Transverse colon (tissue), 4 donors: ENCODE data around the gene MAPK8IP3. TPM values are rescaled to one million over a fixed set of nuclear protein-coding genes. Genes with fewer than 3 reads are reported as not detected.

Experiments used
- DNase-seq: peaks from one replicate; pipeline ENCODE4 v3.0.0-alpha.2; 2019
- H3K27ac ChIP-seq, 4 donors: fragments of 200-600 bp; sonication (generic); 2 replicates each; pipeline ENCODE4 v1.5.1; 2016 to 2018; ENCODE audit warnings: inconsistent platforms in 4 of 4
- H3K27me3 ChIP-seq: fragments of 200-600 bp; sonication (generic); 2 replicates; pipeline ENCODE4 v1.5.1; 2017; ENCODE audit warnings: inconsistent platforms
- H3K36me3 ChIP-seq, 4 donors: fragments of 200-600 bp; sonication (generic); 2 replicates each; pipeline ENCODE4 v1.5.1; 2017 to 2019; ENCODE audit warnings: inconsistent platforms in 4 of 4
- H3K4me1 ChIP-seq, 4 donors: fragments of 200-600 bp; sonication (generic); 2 replicates each; pipeline ENCODE4 v1.5.1; 2017 to 2020; ENCODE audit warnings: inconsistent platforms in 4 of 4
- H3K4me3 ChIP-seq, 4 donors: fragments of 200-600 bp; sonication (generic); 1 replicate in 1 of 4; 2 replicates in 3 of 4; pipeline versions ENCODE4 v1.5.1 to v1.6.1; 2017 to 2019; ENCODE audit warnings: inconsistent platforms in 4 of 4
- H3K9me3 ChIP-seq, 2 donors: fragments of 200-600 bp; sonication (generic); 2 replicates each; pipeline ENCODE4 v1.5.1; 2017 to 2019; ENCODE audit warnings: inconsistent platforms in 2 of 2
- CTCF ChIP-seq, 5 experiments: fragments of 200-600 bp in 3 of 5; fragments of 450-650 bp in 2 of 5; sonication (generic) in 3 of 5; IDR thresholded peaks; 1 replicate in 2 of 5; 2 replicates in 3 of 5; pipeline ENCODE4 v1.5.1; 2016 to 2017; ENCODE audit warnings: antibody characterized with exemption in 5 of 5, inconsistent platforms in 3 of 5, mild to moderate bottlenecking in 2 of 5, moderate library complexity in 1 of 5
- EP300 ChIP-seq: sonication (generic); formaldehyde crosslinking; IDR thresholded peaks from one replicate; pipeline ENCODE4 v1.6.1; 2017; ENCODE audit warnings: antibody characterized with exemption, low read depth
- POLR2A ChIP-seq: fragments of 450-650 bp; IDR thresholded peaks from one replicate; pipeline ENCODE4 v1.6.1; 2016; ENCODE audit warnings: antibody characterized with exemption, mild to moderate bottlenecking, moderate library complexity
- POLR2AphosphoS5 ChIP-seq, 3 donors: sonication (generic); formaldehyde crosslinking; IDR thresholded peaks; one replicate each; pipeline ENCODE4 v1.6.1; 2016; ENCODE audit warnings: antibody characterized with exemption in 3 of 3
- WGBS, 2 donors: methylation state at CpG; one replicate each; pipeline ENCODE4 v1.1.5; 2018; ENCODE audit warnings: low coverage in 1 of 2; 5-methylcytosine and 5-hydroxymethylcytosine counted together
- in situ Hi-C, 4 donors: fragments of 200-750 bp; cut with MboI; loops; one replicate each; pipeline versions ENCODE4 v1.15.0 to v1.15.1; 2017; ENCODE audit warnings: low sequenced_read_pairs in 3 of 4, low pct_ligation_motif_present in 1 of 4, low pct_unique_long_range_greater_than_20kb in 1 of 4
- intact Hi-C: fragments of 100-400 bp; cut with DNase I; formaldehyde crosslinking; loops from one replicate; pipeline ENCODE4 v1.15.1; 2023; ENCODE audit warnings: low total_unique reads
- total RNA-seq, 4 donors: library from RNA; depleted of rRNA; stranded (reverse); fragments of >200 nt; gene quantifications; one replicate each; pipeline ENCODE4 v1.1.0, GENCODE V29; 2016

The MAPK8IP3 gene
- total RNA-seq, 4 donors from 2014 or later, result 74.0 to 250 (median 138) TPM

DNA sequence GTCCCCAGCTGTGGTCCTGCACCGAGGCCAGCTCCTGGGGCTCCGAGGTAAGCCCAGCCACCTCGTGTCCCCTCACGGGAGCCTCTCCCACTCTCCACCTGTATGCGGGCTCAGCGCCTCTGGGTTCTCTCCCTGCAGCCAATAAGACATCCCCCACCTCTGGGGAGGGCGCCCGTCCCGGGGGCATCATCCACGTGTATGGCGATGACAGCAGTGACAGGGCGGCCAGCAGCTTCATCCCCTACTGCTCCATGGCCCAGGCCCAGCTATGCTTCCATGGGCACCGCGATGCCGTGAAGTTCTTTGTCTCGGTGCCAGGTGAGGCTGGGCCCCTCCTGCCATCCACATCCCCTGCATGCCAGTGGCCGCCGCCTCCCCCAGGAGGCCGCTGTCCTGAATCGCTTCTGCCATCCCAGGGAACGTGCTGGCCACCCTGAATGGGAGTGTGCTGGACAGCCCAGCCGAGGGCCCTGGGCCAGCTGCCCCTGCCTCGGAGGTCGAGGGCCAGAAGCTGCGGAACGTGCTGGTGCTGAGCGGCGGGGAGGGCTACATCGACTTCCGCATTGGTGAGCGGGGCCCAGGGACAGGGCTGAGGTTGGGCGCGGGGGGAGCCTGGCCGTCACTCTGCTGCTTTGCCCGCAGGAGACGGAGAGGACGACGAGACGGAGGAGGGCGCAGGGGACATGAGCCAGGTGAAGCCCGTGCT, 62.2 kb downstream of the MAPK8IP3 start:
- H3K36me3 ChIP-seq, result peaks cover 0 to 7% (median 0%) of the 10 kb centered on the region in 4 donors
- H3K4me3 ChIP-seq, result no peak overlapping the region
- 91% methylated on average over 40 of the region's 41 CpGs; no CpG with 5 or more reads in 1 of the 2 donors for WGBS, 2 donors
- intact Hi-C loops (no loop called here), in situ Hi-C loops (no loop called here)
- H3K27me3 ChIP-seq, result no peaks in the 10 kb centered on the region
- H3K27ac ChIP-seq, result no peak overlapping the region
- TF ChIP-seq EP300 (no peak), POLR2A (no peak), CTCF (IDR thresholded peaks at IDR 0.05) (no peak), POLR2AphosphoS5 (IDR thresholded peaks at IDR 0.05) (no peak)
- peaks cover 6 to 27% (median 19%) of the 10 kb centered on the region in 4 donors for H3K4me1 ChIP-seq
- no peak for DNase-seq
- H3K9me3 ChIP-seq, result no peaks in the 10 kb centered on the region

DNA sequence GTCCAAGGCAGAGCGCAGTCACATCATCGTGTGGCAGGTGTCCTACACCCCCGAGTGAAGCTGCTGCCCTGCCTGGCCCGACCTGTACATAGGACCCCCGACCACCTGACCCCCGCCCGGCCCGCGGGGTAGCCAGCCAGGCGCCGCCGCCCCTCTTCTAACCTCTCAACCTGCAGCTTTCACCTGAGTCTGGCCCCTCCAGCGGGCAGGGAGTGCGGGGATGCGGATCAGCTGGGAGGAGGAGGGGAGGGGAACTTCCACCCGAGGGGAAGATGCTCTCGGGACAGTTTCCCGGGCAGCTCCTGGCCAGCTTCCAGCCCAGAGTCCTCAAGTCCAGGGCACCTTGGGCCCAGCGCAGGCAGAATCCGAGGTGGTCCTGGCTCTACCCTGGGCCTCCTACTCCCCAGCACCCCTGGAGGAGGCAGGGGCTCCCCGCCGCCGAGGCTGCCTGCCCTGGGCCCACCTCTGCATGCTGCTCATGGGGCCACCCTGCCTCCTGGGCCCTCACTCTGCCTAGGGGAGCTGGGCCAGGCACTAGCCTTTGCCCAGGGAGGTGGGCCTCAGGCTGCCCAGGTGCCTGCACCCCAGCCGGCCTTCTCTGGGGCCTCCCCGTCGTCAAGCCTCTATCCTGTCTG, 62.9 kb downstream of the MAPK8IP3 start:
- Histone ChIP-seq H3K36me3 (peaks cover 0 to 7% (median 0%) of the 10 kb centered on the region in 4 donors), H3K27ac (peak overlapping the region in 1 of 4 donors; percentile 95), H3K4me3 (no peak overlapping the region), H3K27me3 (no peaks in the 10 kb centered on the region), H3K4me1 (peaks cover 6 to 32% (median 22%) of the 10 kb centered on the region in 4 donors), H3K9me3 (no peaks in the 10 kb centered on the region)
- intact Hi-C loops (no loop called here), in situ Hi-C loops (no loop called here)
- TF ChIP-seq POLR2A (no peak), EP300 (no peak), CTCF (IDR thresholded peaks at IDR 0.05) (no peak), POLR2AphosphoS5 (IDR thresholded peaks at IDR 0.05) (no peak)
- whole genome bisulfite sequencing, 2 donors, result 82% methylated on average over 24 of the region's 26 CpGs; no CpG with 5 or more reads in 1 of the 2 donors
- no peak for DNase-seq

GRCh38 chr16:1769402-1770300, 63.7 kb downstream of the MAPK8IP3 start:
- H3K27ac ChIP-seq, result peak overlapping the region; percentile 95 to 97 (median 96)

More at GRCh38 chr16:1769402-1770300, 63.7 kb downstream of the MAPK8IP3 start:
- WGBS, 2 donors, result 50 to 71% methylated on average over 2 to 22 of the region's 27 CpGs
- no peak for TF ChIP-seq CTCF (IDR thresholded peaks at IDR 0.05)
- TF ChIP-seq POLR2A, result no peak
- TF ChIP-seq POLR2AphosphoS5 (IDR thresholded peaks at IDR 0.05), result no peak
- no peak for TF ChIP-seq EP300
- H3K4me3 ChIP-seq, result peak overlapping the region in 2 of 4 donors; percentile 91 to 94
- in situ Hi-C loops (no loop called here), intact Hi-C loops (no loop called here)
- peaks cover 0 to 7% (median 0%) of the 10 kb centered on the region in 4 donors for H3K36me3 ChIP-seq
- no peaks in the 10 kb centered on the region for H3K27me3 ChIP-seq
- no peak for DNase-seq
- H3K4me1 ChIP-seq, result peaks cover 14 to 40% (median 30%) of the 10 kb centered on the region in 4 donors
- no peaks in the 10 kb centered on the region for H3K9me3 ChIP-seq
